ENCODE results near the gene ATP8A1.

The ATP8A1 gene

DNA sequence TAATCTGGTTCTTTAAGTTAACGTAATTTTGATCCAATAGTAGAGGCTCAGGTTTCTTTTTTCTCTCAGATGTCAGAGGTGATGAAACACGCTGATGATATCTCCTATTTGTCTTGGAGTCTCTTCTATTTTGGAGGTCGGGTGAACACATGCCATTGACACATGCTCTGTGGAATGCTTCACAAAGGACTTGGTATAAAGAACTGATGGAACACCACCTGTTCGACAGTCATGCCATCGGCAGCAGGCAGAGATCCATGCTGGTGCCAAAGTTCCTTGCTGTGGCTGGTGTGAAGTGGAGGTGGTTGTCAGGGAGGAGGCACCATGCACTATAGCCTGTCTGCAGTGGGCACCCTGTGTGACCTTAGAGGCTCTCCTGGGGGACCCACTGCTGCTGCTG, 94.9 kb downstream of the ATP8A1 start:
- no peak for DNase-seq

- no peak for DNase-seq
These were observed 95.9 kb downstream of the ATP8A1 start for GRCh38 chr4:42561031-42561430.

- DNase-seq: no peak
These were observed 96.4 kb downstream of the ATP8A1 start for GRCh38 chr4:42560467-42560861.

GRCh38 chr4:42558156-42558555, 98.7 kb downstream of the ATP8A1 start:
- no peak for DNase-seq

- DNase-seq: no peak
These were observed 101.1 kb downstream of the ATP8A1 start for GRCh38 chr4:42555828-42556227.

GRCh38 chr4:42554072-42554471, 102.8 kb downstream of the ATP8A1 start:
- no peak for DNase-seq

DNA sequence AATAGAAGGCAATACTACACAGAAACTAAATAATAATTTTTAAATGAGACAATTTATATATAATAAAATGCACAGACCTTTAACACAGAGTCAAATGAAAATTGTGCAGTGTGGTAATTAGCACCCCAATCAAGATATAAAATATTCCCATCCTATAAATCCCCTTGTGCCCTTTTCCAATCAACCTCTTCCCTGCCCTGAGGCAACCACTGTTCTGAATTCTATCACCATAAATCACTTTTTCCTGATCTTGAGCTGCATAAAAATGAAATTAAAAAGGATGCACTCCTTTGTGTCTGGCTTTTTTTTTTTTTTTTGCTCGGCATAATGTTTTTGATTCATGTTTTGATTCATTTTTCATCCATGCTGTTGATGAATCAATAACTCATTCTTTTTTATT, 107.0 kb downstream of the ATP8A1 start:
- no peak for DNase-seq

GRCh38 chr4:42547805-42548204, 109.1 kb downstream of the ATP8A1 start:
- DNase-seq: no peak

DNA sequence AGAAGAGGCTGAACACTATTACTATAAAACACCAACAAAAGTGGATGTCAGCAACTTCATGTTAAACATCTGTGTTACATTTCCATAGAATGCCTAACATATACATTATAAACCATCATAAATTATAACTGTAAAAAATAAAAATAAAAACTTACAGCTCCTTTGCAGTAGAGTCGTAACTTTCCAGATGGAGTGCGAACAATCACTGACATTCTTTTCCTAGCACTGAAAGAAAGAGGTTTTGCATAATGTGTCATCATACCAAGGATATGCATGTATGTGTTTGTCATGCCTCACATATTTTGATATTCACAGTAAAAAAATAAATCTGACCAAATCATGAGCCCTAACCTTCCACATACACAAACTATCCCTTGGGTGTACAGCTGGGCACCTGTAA, 113.1 kb downstream of the ATP8A1 start:
- DNase-seq: no peak

- DNase-seq: no peak
These were observed 113.8 kb downstream of the ATP8A1 start for GRCh38 chr4:42543126-42543525.

GRCh38 chr4:42541647-42542046, 115.3 kb downstream of the ATP8A1 start:
- no peak for DNase-seq

DNA sequence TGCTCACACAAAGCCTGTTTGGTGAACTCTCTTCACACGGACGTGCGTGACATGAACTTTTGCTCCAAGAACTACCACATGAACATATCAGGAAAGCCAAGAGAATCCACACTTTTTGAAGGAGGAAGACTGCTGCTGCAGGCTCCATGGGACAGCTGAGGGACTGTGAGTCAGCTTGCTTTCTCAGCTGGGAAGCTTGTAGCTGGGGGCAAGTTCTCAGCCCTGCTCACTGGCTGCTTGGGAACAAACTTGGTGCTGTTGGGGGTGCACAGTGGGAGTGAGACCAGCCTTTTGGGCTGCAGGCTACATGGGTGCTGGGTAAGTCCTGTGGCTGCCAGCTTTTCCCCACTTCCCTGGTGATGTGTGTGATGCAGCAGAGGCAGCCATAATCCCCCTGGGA, 123.9 kb downstream of the ATP8A1 start:
- DNase-seq: no peak

- DNase-seq: peak; percentile 43
These were observed 125.4 kb downstream of the ATP8A1 start for GRCh38 chr4:42531341-42532030.

GRCh38 chr4:42523066-42523718, 133.7 kb downstream of the ATP8A1 start:
- no peak for DNase-seq

DNA sequence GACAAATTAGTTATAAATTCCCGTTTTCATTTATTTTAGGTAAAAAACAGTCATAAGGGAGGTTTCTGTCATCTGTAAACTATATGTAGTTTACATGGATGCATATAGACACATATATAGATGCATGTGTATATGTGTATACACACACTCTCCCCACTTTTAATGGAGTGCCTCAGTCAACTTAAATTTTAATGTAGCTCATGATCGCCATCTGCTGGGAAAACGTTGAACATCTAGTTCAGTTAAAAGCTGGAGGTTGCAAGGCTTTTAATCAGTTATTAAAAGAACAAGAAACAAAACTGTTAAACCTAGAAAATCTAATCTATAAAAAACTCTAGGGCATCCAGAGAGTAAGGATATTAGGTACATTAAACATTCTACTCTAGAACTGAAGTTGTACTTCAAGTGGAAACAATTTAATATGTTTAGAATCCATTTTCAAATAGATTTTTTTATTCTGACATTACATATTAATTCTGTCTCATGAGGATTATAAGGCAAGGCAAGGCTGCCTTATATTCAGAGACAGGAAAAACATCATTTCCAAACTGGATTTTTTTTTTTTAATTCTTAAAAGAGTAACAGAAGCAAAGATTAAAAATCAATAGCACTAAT, 137.0 kb downstream of the ATP8A1 start:
- DNase-seq: peak; percentile 68

GRCh38 chr4:42515156-42515884, 141.6 kb downstream of the ATP8A1 start:
- DNase-seq: no peak

DNA sequence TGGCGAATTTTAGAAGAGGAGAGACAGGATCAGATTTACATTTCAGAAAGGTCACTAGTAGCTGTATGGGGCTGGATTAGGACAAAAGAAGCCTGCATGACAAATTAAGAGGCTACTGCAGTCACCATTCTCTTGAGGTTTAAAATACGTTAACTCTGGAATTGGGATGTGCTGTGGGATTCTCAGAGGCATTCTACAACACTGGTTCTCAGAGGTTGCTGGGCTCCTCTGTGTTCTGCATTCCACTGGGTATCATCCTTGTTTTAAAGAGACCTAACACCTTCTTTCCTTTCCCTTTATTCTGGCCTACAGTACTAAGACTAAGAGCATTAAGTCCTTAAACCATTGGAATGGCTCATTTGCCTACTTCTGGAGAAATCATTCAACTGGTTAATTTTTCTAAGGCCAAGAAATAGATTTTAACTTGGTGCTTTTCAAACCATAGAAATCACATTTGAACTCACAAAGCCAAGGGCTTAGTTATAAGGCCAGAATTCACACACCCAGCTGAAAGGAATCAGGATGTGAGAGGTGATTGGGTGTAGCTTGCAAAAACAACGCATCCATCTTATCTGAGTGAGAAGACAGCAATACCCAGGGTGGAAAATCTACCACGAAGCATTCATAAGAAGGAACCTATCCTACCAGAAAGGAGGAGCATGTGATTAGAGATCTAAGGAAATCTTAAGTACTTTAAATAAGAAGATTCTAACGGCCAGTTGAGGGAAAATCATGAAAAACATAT, 143.0 kb downstream of the ATP8A1 start:
- DNase-seq: no peak

- no peak for DNase-seq
These were observed 144.7 kb downstream of the ATP8A1 start for GRCh38 chr4:42512226-42512625.

- no peak for DNase-seq
These were observed 146.7 kb downstream of the ATP8A1 start for GRCh38 chr4:42510225-42510624.

GRCh38 chr4:42501624-42502401, 155.1 kb downstream of the ATP8A1 start:
- DNase-seq: no peak

DNA sequence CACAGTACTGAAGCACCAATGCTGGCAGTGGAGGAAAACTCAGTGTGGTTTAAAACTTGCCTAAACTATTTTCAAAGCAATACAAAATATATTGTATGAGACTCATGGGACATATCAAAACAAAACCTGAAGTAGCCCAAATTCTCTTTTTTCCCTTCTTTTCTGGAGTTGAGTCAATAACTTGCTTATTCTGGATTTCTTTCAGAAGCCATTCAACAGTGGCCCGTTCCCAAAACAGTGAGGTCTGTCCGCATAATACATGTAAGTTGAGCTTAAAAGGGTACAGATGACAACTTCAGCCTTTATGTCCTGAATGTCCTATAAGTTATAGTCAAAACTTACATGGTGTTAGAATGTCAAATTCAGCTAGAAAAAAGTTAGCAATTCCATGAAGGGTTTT, 158.9 kb downstream of the ATP8A1 start:
- DNase-seq: no peak
